ENCODE data around the gene EIF2B5.

DNA sequence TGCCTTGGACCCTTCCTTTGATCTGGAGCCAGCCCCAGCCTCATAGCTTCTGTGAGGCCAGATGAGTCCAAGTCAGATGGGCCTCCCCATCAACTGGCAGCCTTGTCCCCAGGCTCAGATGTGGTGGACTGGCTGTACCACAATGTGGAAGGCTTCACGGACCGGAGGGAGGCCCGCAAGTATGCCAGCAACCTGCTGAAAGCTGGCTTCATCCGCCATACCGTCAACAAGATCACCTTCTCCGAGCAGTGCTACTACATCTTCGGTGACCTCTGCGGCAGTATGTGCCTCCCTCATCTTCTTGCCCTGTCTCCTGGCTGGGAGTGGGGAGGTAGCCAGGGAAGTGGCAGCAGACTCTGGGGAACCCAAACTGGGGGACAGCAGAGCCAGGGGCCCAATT, 32.6 kb downstream of the EIF2B5 start:
- TF ChIP-seq, protein P1, sequence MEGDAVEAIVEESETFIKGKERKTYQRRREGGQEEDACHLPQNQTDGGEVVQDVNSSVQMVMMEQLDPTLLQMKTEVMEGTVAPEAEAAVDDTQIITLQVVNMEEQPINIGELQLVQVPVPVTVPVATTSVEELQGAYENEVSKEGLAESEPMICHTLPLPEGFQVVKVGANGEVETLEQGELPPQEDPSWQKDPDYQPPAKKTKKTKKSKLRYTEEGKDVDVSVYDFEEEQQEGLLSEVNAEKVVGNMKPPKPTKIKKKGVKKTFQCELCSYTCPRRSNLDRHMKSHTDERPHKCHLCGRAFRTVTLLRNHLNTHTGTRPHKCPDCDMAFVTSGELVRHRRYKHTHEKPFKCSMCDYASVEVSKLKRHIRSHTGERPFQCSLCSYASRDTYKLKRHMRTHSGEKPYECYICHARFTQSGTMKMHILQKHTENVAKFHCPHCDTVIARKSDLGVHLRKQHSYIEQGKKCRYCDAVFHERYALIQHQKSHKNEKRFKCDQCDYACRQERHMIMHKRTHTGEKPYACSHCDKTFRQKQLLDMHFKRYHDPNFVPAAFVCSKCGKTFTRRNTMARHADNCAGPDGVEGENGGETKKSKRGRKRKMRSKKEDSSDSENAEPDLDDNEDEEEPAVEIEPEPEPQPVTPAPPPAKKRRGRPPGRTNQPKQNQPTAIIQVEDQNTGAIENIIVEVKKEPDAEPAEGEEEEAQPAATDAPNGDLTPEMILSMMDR (IDR thresholded peaks at IDR 0.05; ENCODE audit: low read depth, low read length, poor library complexity, severe bottlenecking), result no peak
- no peak for TF ChIP-seq EZH2phosphoT487 (IDR thresholded peaks at IDR 0.05; ENCODE audit: borderline replicate concordance, low read length)

Measured in DOHH2 (cell line).